Measurements from ENCODE around the gene CES4A.

The CES4A gene

DNA sequence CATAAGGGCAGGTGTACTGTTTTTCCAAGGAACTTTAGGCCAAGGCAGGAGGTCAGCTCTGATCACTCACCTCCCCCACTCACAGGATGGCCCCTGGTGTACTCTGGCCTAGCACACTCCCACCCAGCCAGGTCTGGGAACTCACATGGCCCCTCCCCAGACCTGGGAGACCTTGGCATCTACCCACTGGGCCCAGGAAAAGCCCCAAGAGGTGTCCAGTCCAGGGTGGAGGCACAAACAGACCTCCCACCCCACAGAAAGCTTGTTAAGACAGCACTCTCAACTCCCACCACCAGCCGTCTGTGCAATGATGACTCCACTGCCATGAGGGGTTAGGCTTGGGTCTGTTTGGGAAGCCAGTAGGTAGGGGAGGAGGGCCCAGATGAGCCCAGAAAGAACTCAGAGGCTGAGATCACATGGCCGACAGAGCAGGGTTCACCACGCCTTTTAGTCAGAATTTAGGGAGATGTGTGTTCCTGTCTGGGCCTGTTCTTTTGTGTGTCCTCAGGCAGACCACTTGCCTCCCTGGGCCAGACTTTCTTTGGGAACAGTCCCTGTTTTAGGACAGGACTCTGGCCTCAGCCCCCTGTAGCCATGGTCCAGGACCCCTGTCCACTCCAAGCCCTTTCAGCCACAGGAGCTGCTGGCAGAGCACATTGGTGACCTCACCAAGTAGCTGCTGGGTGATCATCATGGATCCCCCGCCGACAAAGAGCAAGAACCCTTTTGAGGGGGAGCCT lies 28.5 kb downstream of the CES4A start:
- no peak for DNase-seq
- Mint-ChIP-seq H3K4me3 (no peak overlapping the region), H3K36me3 (ENCODE audit: low read depth) (no peaks in the 10 kb centered on the region), H3K4me1 (peaks cover 16% of the 10 kb centered on the region), H3K27me3 (peaks cover 4% of the 10 kb centered on the region), H3K27ac (no peak overlapping the region), H3K9me3 (no peaks in the 10 kb centered on the region)
- no peak for ATAC-seq

DNA sequence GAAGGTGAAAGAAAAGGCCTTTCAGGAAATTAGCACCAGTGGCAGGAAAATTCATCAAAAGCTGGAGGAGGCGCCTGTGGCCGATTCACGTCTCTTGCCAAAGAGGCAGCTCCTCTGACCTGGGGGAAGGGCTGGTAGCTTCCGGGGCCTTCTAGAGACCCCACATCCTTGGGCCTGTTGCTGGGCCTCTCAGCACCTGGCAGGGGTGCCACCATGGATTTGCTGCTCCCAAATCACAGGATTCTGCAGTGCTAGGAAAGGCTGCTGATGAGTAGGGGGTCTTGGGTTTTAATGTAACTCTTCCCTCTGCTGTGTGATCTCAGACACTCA lies 29.0 kb downstream of the CES4A start:
- ATAC-seq (no peak), DNase-seq (no peak)
- peaks cover 16% of the 10 kb centered on the region for H3K4me1 Mint-ChIP-seq
- H3K4me3 Mint-ChIP-seq = no peak overlapping the region
- H3K36me3 Mint-ChIP-seq (ENCODE audit: low read depth) = no peaks in the 10 kb centered on the region
- peaks cover 4% of the 10 kb centered on the region for H3K27me3 Mint-ChIP-seq
- no peak overlapping the region for H3K27ac Mint-ChIP-seq
- H3K9me3 Mint-ChIP-seq = no peaks in the 10 kb centered on the region

DNA sequence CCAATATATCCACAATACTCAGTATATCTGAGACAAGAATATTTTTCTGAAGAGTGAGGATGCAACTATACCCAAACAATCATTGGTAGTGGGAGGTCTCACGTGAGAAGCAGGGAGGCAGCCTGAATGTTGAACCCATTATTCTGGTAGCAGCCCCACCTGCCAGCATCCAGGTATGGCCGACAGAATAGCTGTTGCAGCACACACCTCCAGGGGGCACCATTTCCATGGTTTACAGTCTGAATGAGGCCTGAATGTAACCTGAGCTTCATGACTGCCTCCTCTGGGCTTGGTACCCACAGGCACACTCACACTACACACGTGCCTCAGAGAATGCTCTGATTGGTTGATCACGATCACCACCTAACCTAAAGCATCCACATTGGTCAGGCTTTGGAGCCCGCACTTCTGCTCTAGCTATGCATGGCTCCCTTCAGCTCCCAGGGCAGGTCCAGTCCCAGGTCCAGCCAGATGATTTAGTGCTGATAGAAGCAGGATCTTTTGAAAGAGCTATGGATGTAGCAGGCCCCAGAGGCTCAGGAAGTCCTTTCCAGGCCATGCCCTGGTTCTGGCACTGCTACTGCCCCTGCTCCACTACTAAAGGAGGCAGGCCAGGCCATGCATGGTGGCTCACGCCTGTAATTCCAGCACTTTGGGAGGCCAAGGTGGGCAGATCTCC lies 29.6 kb downstream of the CES4A start:
- Mint-ChIP-seq H3K4me1 (peaks cover 15% of the 10 kb centered on the region), H3K4me3 (no peak overlapping the region), H3K9me3 (no peaks in the 10 kb centered on the region), H3K27ac (no peak overlapping the region), H3K27me3 (peaks cover 4% of the 10 kb centered on the region), H3K36me3 (ENCODE audit: low read depth) (no peaks in the 10 kb centered on the region)
- peak; percentile 89 for DNase-seq
- ATAC-seq = peak; percentile 96

DNA sequence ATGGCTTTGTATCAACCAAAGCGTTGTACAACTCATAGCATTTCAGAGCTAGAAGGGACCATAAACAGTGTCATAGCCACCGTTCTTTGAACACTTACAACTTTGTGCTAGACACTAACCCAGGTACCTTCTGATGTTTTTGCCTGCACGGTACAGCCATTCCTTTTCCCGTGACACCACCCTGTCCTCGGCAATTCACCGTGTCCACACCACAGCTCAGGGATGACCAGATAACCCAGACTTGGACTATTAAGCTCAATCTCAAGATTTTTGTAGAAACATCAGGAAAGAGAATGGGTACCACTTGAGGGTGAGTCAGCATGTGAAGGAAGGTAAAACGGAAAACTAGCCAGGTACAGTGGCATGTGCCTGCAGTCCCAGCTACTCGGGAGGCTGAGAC lies 30.8 kb downstream of the CES4A start:
- Mint-ChIP-seq H3K27ac (no peak overlapping the region), H3K36me3 (ENCODE audit: low read depth) (no peaks in the 10 kb centered on the region), H3K9me3 (no peaks in the 10 kb centered on the region), H3K27me3 (peaks cover 4% of the 10 kb centered on the region), H3K4me1 (peaks cover 10% of the 10 kb centered on the region), H3K4me3 (no peak overlapping the region)
- no peak for DNase-seq
- ATAC-seq = no peak

DNA sequence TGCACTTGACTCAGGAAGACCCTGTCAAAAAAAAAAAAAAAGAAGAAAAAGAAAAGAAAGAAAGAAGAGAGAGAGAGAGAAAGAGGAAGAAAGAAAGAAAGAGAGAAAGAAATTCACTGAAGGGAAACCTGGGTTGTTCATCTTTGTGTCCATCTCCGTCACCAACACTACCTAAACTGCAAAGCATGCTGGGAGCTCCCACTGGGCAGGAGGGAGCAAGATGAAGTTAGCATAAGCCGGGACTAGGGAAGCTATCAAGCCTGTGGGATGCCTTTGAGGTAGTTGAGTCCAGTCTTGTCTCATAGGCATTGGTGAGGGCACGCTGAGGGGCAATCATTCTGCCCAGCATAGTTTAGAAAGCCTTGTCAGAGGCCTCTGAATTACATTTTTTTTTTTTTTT lies 32.9 kb downstream of the CES4A start:
- H3K27me3 Mint-ChIP-seq = no peaks in the 10 kb centered on the region
- no peaks in the 10 kb centered on the region for H3K36me3 Mint-ChIP-seq (ENCODE audit: low read depth)
- H3K27ac Mint-ChIP-seq = no peak overlapping the region
- no peak overlapping the region for H3K4me3 Mint-ChIP-seq
- ATAC-seq (no peak), DNase-seq (peak; percentile 0)
- H3K9me3 Mint-ChIP-seq = no peaks in the 10 kb centered on the region
- H3K4me1 Mint-ChIP-seq = peaks cover 5% of the 10 kb centered on the region

DNA sequence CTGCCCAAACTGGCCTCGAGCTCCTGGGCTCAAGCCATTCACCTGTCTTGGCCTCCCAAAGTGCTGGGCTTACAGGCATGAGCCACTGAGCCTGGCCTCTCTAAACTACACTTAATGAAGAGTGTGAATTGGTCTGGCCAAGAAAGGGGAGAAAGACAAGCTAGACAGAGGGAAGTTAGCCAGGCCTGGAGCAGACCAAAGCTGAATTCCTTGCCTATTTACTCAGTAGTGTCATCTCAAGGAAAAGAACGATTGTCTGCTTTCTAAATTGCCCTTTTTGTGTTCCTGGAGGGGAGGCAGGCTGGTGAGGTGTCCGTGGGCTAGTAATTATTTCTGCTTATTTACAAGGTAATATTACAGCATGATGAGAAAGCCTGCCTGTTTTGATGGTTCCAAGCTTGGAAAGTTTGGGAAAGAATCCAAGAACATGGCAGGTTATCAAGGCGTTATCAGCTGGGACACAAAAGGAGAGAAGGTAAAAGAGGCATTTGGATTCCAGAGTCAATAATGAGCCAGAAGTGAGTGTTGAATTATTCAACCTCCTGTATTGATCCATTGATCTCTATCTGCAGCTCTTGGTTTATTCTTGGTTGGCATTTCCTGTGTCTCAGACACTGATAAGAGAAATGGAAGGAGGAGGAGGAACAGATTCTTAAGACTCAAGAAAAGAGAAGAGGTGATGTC lies 34.3 kb downstream of the CES4A start:
- no peak overlapping the region for H3K4me3 Mint-ChIP-seq
- DNase-seq (no peak), ATAC-seq (no peak)
- H3K27ac Mint-ChIP-seq = no peak overlapping the region
- peaks cover 8% of the 10 kb centered on the region for H3K4me1 Mint-ChIP-seq
- no peaks in the 10 kb centered on the region for H3K9me3 Mint-ChIP-seq
- H3K27me3 Mint-ChIP-seq = no peaks in the 10 kb centered on the region
- no peaks in the 10 kb centered on the region for H3K36me3 Mint-ChIP-seq (ENCODE audit: low read depth)

DNA sequence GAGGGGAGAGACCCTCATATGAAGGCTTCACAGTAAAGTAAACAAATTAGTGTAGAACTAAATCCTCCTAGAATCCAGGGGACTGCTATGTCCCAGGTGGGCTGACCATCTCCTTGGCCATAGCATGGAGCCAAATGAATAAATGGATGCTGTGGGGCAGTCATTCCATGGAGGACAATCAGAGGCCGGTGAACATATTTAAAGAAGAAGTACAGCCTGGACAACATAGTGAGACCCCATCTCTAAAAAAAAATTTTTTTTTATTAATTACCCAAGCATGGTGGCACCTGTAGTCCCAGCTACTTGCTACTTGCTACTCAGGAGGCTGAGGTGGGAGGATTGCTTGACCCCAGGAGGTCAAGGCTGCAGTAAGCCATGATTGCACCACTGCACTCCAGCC lies 35.3 kb downstream of the CES4A start:
- no peak overlapping the region for H3K4me3 Mint-ChIP-seq
- DNase-seq (no peak), ATAC-seq (no peak)
- peaks cover 14% of the 10 kb centered on the region for H3K4me1 Mint-ChIP-seq
- H3K27me3 Mint-ChIP-seq = no peaks in the 10 kb centered on the region
- H3K9me3 Mint-ChIP-seq = no peaks in the 10 kb centered on the region
- no peaks in the 10 kb centered on the region for H3K36me3 Mint-ChIP-seq (ENCODE audit: low read depth)
- no peak overlapping the region for H3K27ac Mint-ChIP-seq

DNA sequence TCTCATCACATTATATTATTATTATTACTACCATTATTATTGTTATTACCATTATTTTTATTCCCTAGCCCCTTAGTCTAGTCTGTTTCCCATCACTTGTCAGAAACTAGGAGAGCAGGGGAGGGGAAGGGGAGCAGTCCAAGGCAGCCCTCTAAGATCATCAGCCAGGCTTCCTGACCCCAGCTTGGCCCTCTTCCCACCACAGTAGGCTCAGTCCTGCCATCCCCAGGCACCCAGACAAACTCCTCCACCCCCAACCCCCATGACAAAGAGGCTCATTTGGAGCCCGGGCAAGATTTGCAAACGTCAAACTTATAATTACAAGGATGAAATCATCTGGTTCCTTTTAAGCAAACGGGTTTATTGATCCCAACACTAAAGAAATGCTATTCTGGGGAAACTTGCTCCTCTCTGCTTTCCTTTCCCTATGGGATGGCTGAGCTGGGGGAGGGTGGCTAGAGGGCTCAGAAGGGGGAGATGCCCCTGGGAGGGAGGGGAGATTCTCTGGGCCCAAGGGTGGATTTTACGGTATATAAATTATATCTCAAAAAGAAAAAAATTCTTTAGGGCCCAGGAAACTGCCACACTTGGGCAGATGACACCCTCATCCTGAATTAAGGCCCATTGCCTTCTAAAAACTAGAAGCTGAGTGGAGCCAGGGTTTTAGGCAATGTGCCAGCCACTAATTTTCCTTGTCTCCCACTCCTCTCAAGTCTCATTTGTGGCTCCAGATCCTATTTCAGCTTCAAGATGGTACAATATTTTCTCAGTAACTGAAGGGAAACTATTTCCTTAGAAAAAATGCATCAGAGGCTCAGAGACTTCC lies 36.2 kb downstream of the CES4A start:
- Mint-ChIP-seq H3K9me3 (no peaks in the 10 kb centered on the region), H3K4me3 (no peak overlapping the region), H3K4me1 (peaks cover 14% of the 10 kb centered on the region), H3K36me3 (ENCODE audit: low read depth) (no peaks in the 10 kb centered on the region), H3K27me3 (no peaks in the 10 kb centered on the region), H3K27ac (no peak overlapping the region)
- ATAC-seq (no peak), DNase-seq (no peak)

DNA sequence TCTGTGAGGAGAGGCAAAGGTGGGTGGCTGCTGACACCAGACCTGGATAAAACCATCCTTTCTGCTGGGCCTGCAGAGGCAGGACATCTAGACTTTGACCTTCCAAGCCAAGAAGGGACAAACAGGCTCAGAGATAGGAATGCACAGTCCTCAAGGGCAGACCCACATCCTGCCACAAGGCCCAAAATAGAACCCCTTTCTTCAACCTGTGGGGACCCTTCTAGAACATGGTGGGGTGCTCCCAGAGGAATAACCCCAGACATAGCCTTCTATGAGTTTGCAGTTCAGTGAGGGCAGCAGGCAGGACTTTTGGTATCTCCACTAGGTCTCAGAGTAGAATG lies 36.8 kb downstream of the CES4A start:
- Mint-ChIP-seq H3K9me3 (no peaks in the 10 kb centered on the region), H3K27me3 (no peaks in the 10 kb centered on the region), H3K4me1 (peaks cover 18% of the 10 kb centered on the region), H3K36me3 (ENCODE audit: low read depth) (peaks cover 4% of the 10 kb centered on the region), H3K4me3 (no peak overlapping the region), H3K27ac (no peak overlapping the region)
- DNase-seq (no peak), ATAC-seq (no peak)

DNA sequence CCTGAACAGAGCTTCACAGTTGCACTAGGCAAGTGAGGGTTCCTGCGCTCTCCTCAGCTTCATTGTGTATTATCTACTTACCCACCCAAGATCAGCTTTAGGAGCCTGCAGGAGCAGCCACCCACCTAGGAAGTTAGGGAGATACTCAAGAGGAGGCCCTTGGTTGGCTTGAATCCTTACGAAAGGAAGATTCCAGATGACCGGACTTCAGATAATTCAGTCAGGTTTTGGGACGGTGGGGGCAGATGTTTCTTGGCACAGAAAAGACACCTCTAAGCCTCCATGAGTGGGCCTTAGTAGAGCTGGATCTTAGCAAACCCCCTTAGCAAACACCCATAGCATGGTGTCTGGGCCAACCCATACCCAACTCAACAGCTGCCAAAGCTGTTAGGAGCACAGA lies 38.2 kb downstream of the CES4A start:
- ATAC-seq (no peak), DNase-seq (no peak)
- no peaks in the 10 kb centered on the region for H3K27me3 Mint-ChIP-seq
- H3K4me3 Mint-ChIP-seq = no peak overlapping the region
- H3K36me3 Mint-ChIP-seq (ENCODE audit: low read depth) = peaks cover 13% of the 10 kb centered on the region
- H3K9me3 Mint-ChIP-seq = no peaks in the 10 kb centered on the region
- no peak overlapping the region for H3K27ac Mint-ChIP-seq
- peaks cover 30% of the 10 kb centered on the region for H3K4me1 Mint-ChIP-seq

DNA sequence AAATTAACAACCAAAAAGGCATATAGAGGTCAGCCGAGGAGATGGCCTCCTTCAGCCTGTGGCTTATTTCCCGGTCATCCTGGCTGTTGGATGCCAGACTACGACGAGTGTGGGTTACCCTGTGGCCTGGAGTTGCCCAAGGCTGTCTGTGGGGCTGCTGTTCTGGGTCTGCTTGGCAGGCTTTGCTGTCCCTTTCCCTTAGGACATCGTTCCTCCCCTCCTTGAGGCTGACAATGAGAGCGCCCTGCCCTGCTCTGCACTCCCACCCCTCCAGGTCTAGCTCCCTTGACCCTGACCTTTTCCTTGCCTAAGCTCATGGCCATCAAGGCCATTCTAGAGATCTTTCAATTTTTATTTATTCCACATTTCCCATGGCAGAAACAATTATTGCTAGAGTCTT lies 38.7 kb downstream of the CES4A start:
- Mint-ChIP-seq H3K27me3 (no peaks in the 10 kb centered on the region), H3K4me3 (peak overlapping the region; percentile 44), H3K4me1 (peaks cover 34% of the 10 kb centered on the region), H3K36me3 (ENCODE audit: low read depth) (peaks cover 17% of the 10 kb centered on the region), H3K9me3 (no peaks in the 10 kb centered on the region), H3K27ac (peak overlapping the region; percentile 49)
- DNase-seq = no peak
- no peak for ATAC-seq

DNA sequence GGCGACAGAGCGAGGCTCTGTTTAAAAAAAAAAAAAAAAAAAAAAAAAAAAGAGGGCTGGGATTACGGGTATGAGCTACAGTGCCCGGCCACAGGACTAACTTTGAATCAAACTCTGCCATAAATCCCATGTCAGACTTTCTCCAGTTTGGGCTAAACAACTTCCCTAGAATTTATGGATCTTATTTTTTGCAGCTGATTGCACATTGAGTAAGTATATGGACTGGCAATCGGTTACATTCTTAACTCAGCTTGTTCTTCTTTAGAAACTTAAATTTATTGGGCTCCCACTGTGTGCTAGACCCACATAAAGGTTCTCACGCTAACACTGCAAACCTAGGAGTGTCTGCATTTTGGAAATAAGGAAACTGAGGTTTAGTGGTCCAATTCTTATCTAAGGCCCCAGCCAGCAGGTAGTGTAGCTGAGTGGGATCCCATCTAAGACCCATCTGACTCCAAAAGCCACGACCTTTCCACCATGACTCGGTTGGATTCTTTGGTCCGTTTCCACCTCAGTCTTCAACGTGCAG lies 39.8 kb downstream of the CES4A start:
- Mint-ChIP-seq H3K27ac (peak overlapping the region; percentile 91), H3K9me3 (no peaks in the 10 kb centered on the region), H3K36me3 (ENCODE audit: low read depth) (peaks cover 25% of the 10 kb centered on the region), H3K4me1 (peaks cover 43% of the 10 kb centered on the region), H3K4me3 (peak overlapping the region; percentile 88), H3K27me3 (no peaks in the 10 kb centered on the region)
- no peak for ATAC-seq
- no peak for DNase-seq

DNA sequence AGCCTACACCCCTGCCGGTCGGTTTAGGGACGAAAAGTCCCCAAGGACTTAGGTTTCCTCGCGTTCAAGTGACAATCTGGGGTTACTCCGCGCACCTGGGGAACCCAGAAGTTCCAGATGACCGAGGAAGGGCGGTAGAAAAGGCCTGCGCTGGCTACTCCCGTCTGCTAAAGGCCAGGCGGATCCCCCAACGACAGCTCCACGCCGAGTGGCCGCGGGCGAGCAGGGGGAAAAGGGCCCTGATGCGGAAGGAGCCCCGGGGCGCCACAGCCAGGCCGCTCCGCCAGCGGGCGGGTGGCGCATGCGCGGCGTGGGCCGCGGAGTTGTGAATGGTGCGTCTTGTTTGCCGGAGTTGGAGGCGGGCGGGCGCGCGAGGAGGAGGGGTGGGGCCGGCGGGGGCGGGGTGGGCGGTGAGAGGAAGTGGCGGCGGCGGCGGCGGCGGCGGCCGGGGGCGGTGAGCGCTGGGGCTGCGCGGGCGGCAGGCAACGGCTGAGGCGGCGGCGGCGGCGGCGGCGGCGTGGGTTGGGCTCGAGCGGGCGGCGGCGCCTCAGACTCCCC lies 40.4 kb downstream of the CES4A start, which contains the start of gene CBFB:
CBFB (plus strand) TSS at position 454 of the 558 bp plus-strand sequence. CDS start 259 bp downstream, outside the sequence.
- H3K36me3 Mint-ChIP-seq (ENCODE audit: low read depth) = peaks cover 27% of the 10 kb centered on the region
- ATAC-seq = peak; percentile 86

More for the DNA sequence above, 40.4 kb downstream of the CES4A start, which contains the start of gene CBFB:
- Mint-ChIP-seq H3K9me3 (no peaks in the 10 kb centered on the region), H3K27me3 (no peaks in the 10 kb centered on the region), H3K4me1 (peaks cover 43% of the 10 kb centered on the region), H3K27ac (peak within 1 kb of the TSS; percentile 91), H3K4me3 (peak within 1 kb of the TSS; percentile 88)
- DNase-seq = peak; percentile 93

Data from activated naive CD8-positive, alpha-beta T cell treated with anti-CD3 and anti-CD28 coated beads, Interleukin-2, amount 50 U/mL, for 24 hours (primary cell).